Left ventricle myocardium inferior (tissue), 1 donor: ENCODE results near the gene PRLR. TPM values are rescaled to one million over a fixed set of nuclear protein-coding genes. Genes with fewer than 3 reads are reported as not detected.

ENCODE experiments used
- DNase-seq: peaks from one replicate; pipeline ENCODE4 v3.0.0-alpha.2; 2020
- H3K27ac ChIP-seq: fragments of 200-600 bp; replicated peaks from 2 replicates; pipeline ENCODE4 v1.8.0; 2021
- H3K27me3 ChIP-seq: fragments of 200-600 bp; 2 replicates; pipeline ENCODE4 v1.8.0; 2021; ENCODE audit warnings: low read depth
- H3K36me3 ChIP-seq: fragments of 200-600 bp; 2 replicates; pipeline ENCODE4 v1.8.0; 2021
- H3K4me1 ChIP-seq: fragments of 200-600 bp; 2 replicates; pipeline ENCODE4 v1.8.0; 2021
- H3K4me3 ChIP-seq: fragments of 200-600 bp; 2 replicates; pipeline ENCODE4 v1.8.0; 2021; ENCODE audit warnings: mild to moderate bottlenecking, moderate library complexity
- H3K9me3 ChIP-seq: fragments of 200-600 bp; replicated peaks from 2 replicates; pipeline ENCODE4 v1.8.0; 2021
- intact Hi-C: fragments of 100-400 bp; cut with micrococcal nuclease; formaldehyde crosslinking; loops from one replicate; pipeline ENCODE4 v1.11.0; 2022
- total RNA-seq: library from RNA; stranded (reverse); fragmentation: NEBNext Ultra II Directional; extraction: Animal tissue kit (Norgen Biotek cat#: 25700); gene quantifications from one replicate; pipeline ENCODE4 v1.2.1, GENCODE V29; 2021
- TF ChIP-seq, protein P1 (sequence below): fragments of 200-600 bp; IDR thresholded peaks from 2 replicates; pipeline ENCODE4 v1.8.0; 2021; ENCODE audit warnings: antibody characterized with exemption, mild to moderate bottlenecking, borderline replicate concordance
- donor health status: DM: no; HTN: yes; CAD: no; lungs with severe emphysema.

The PRLR gene
- total RNA-seq, 1 donor from 2014 or later = 0.66 TPM

DNA sequence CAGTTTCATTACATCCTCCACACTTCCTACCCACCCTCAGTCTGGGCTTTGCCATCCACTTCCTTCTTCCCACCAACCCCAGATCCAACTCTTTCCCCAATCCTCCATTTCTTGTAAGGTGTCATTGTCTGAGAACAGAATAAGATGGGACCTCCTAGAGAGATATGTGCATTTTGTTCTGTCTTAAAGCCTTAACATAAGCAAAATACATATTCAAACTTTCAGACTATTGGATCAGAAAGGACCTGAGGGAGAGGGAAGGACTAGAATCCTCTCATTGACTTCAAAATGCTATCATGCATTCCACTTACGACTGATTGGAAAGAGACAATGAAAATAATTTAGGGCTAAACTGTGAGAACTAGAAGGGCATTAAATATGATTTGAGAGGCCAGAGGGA, 225.5 kb downstream of the PRLR start:
- Histone ChIP-seq H3K27ac (no peak overlapping the region), H3K9me3 (peaks cover 14% of the 10 kb centered on the region), H3K36me3 (no peaks in the 10 kb centered on the region), H3K4me3 (no peak overlapping the region), H3K27me3 (peaks cover 76% of the 10 kb centered on the region), H3K4me1 (peaks cover under 1% of the 10 kb centered on the region)
- TF ChIP-seq, protein P1, sequence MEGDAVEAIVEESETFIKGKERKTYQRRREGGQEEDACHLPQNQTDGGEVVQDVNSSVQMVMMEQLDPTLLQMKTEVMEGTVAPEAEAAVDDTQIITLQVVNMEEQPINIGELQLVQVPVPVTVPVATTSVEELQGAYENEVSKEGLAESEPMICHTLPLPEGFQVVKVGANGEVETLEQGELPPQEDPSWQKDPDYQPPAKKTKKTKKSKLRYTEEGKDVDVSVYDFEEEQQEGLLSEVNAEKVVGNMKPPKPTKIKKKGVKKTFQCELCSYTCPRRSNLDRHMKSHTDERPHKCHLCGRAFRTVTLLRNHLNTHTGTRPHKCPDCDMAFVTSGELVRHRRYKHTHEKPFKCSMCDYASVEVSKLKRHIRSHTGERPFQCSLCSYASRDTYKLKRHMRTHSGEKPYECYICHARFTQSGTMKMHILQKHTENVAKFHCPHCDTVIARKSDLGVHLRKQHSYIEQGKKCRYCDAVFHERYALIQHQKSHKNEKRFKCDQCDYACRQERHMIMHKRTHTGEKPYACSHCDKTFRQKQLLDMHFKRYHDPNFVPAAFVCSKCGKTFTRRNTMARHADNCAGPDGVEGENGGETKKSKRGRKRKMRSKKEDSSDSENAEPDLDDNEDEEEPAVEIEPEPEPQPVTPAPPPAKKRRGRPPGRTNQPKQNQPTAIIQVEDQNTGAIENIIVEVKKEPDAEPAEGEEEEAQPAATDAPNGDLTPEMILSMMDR = no peak
- DNase-seq = no peak
- intact Hi-C loops = no loop called here

DNA sequence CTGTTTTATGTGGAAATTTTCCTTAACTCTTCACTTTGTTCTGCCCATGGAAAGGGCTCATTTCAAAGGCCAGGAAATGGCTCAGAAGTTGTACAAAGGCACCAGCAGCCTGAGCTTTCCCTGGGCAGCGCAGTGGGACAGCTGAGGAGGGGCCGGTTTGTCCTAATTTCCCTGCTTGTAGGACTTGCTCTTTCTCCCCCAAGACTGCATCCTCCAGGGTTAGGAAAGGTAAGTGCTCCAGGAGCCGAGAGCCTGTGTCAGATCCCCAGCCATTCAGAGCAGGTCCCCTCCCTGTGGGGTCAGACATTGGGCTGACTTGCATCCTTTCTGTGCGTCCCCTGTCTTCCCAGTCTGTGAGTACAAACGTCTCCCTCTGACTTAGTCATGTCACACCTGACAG, 226.1 kb downstream of the PRLR start:
- no peak for DNase-seq
- intact Hi-C loops = no loop called here
- no peak overlapping the region for H3K4me3 ChIP-seq
- H3K27me3 ChIP-seq = peaks cover 80% of the 10 kb centered on the region
- H3K36me3 ChIP-seq = no peaks in the 10 kb centered on the region
- H3K9me3 ChIP-seq = peaks cover 14% of the 10 kb centered on the region
- TF ChIP-seq, protein P1 = no peak
- no peaks in the 10 kb centered on the region for H3K4me1 ChIP-seq
- H3K27ac ChIP-seq = no peak overlapping the region

DNA sequence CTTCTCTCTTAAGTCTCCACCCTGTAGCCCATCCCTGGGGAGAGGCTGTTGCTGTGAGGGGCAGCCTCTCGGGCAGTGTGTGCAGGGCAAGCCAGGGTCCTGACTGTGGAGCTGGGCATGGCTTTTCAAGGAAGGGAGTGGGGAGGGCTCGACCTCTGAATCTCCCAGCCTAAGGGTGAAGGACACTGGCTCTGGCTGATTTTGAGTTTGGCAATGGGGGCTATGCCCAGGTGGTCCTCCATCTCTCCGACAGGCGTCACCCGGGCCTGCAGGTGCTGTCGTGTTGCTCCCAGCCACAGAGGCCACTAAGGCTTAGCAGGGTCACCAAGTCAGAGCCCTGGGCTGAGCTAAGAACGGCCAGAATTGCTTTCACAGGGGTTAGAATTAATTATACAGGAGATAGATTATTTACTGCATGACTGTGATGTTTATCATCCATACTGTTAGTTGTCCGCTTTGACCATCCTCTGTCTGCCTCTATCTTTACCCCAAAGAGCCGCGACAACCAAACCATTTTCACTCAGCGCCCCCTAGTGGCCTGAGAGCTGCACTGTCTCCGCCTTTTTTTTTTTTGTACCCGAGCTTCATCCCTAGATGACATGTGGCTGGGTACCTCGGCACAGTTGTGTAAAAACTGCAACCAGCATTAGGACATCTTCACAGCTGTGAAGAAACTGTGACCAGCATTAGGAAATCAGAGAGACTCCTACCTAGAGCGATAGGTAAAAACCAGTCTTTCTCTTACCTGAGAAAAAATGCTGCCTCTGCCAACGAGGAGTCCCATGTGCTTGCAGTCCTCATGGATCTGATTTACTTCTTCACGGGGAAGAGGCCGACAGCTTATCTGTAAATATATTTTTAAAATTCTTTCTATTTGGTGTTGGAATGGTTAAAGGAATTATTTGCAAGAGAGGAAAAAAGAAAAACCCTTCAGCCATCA, 227.0 kb downstream of the PRLR start:
- TF ChIP-seq, protein P1 = peak; percentile 90
- intact Hi-C loops = no loop called here
- Histone ChIP-seq H3K36me3 (no peaks in the 10 kb centered on the region), H3K27ac (no peak overlapping the region), H3K27me3 (peaks cover 84% of the 10 kb centered on the region), H3K9me3 (peaks cover 14% of the 10 kb centered on the region), H3K4me3 (no peak overlapping the region), H3K4me1 (no peaks in the 10 kb centered on the region)
- no peak for DNase-seq

DNA sequence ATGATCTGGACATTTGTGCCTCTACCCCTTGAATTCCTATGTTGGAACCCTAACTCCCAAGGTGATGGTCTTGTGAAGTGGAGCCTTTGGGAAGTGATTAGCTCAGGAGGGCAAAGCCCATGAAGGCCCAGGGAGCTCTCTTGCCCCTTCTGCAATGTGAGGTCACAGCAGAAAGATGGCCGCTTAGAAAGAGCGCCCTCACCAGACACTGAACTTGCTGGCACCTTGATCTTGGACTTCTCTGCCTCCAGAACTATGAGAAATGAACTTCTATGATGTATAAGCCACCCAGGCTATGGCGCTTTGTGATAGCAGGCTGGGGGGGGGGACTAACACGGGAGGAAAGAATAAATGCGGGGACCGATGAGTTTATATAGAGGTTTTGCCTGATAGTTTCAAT, 227.8 kb downstream of the PRLR start:
- Histone ChIP-seq H3K9me3 (peaks cover 7% of the 10 kb centered on the region), H3K4me1 (no peaks in the 10 kb centered on the region), H3K27me3 (peaks cover 91% of the 10 kb centered on the region), H3K27ac (no peak overlapping the region), H3K4me3 (no peak overlapping the region), H3K36me3 (no peaks in the 10 kb centered on the region)
- intact Hi-C loops = no loop called here
- no peak for DNase-seq
- TF ChIP-seq, protein P1 = no peak

DNA sequence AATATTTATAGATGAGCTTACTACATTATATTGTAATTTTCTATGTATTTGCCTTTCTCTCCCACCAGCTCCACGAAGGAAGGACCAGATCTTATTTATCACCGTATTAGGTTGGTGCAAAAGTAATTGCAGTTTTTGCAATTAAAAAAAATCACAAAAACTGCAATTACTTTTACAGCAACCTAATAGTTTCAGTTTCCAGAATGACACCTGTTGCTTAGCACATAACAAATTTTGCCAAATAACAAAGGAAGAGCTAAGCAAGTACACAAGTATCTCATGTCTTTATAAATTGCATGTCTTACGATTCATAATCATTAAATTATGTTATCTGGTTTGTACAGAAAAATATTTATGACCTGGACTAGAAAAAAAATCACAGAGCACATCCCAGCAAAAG, 228.4 kb downstream of the PRLR start:
- Histone ChIP-seq H3K4me3 (no peak overlapping the region), H3K27ac (no peak overlapping the region), H3K27me3 (peaks cover 91% of the 10 kb centered on the region), H3K36me3 (no peaks in the 10 kb centered on the region), H3K4me1 (no peaks in the 10 kb centered on the region), H3K9me3 (peaks cover 1% of the 10 kb centered on the region)
- no peak for DNase-seq
- intact Hi-C loops = no loop called here
- TF ChIP-seq, protein P1 = no peak

Other genes starting within 250 kb of the PRLR start
- not detected for gene AGXT2, start 182.5 kb downstream of the PRLR start, total RNA-seq